Glomerular endothelial cell (primary cell): ENCODE measurements around the gene MRPL21. TPM values are rescaled to one million over a fixed set of nuclear protein-coding genes. Genes with fewer than 3 reads are reported as not detected.

Experiments used
- DNase-seq: peaks from one replicate; pipeline ENCODE4 v3.0.0-alpha.2; 2011; ENCODE audit warnings: low read depth, low spot score; ENCODE audit errors: extremely low read depth
- total RNA-seq: library from RNA; depleted of rRNA; stranded (reverse); fragments of >200 nt; gene quantifications from 2 replicates; pipeline ENCODE4 v1.2.3, GENCODE V29; 2015

The MRPL21 gene
- total RNA-seq, 1 donor from 2014 or later, result 47.5 TPM

DNA sequence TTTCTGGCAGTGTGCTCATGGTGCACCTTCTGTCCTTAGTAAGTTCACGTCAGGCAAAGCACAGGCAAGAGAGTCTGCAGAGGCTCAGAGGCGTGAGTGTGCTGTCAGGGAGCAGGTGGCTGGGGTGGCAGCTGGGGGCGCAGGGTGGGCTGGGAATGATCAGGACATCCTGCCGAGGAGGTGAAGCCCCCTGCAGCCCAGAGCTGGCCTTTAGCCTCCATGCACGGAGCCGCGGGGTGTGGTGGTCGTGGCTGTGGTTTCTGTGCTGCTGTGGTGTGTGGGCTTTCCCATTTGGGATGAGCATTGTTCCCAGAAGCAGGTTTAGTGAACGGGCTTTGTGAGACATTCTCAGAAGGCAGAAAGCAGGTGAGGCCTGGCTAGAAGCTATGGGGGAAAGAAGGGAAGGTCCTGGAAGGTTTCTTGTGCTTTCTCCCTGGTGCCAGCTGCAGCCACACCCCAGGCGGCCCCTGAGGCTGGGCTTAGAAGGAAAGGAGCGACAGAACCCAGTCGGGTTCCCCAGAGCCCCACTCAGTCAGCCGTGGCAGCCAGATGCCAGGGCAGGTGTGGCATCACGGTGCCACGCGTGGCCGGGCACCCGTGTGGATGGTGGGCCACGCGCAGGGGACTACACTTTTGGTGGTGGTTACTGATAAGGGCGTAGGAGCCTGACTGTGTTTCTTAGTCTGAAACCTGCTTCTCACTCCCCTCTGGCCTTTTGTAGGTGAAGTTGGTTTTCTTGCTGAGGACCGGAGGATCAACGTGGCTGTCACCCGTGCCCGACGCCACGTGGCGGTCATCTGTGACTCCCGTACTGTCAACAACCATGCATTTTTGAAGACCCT lies 32.1 kb upstream of the MRPL21 start:
- DNase-seq, result no peak

DNA sequence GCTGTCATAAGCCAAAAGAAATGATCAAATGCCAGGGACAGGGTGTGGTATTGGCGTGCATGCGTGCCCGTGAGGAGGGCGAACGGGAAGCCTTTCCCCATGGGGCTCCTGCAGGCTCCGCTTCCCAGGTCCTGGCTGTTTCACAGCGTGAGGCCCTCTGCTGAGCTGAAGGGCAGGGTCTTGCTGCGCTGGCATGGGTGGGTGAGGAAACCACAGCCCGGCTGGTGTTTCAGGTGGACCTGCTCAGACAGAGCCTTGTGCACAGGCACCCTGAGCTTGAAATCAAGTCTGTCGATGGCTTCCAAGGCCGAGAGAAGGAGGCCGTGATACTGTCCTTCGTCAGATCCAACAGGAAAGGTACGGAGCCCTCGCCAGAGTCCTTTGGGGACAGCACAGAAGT lies 31.4 kb upstream of the MRPL21 start:
- DNase-seq, result no peak

DNA sequence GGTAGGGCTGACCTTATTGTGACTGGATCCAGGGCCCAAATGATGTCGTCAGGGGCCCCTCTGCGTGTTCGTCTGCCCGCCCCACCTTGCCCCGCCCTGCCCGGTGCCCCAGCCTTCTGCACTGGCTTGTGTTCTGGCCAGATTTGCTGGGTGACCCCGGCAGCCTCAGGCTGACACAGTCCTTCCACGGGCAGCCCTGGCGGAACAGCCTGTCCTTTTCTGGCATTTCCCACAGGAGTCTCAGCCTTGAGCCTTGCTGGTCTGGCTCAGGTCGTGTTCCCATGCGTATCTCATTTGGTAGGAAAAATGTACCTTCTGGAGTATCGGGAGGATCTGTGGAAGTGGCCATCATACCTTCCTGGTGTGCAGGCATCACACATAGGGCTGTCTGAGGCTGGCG lies 31.0 kb upstream of the MRPL21 start:
- DNase-seq, result no peak

DNA sequence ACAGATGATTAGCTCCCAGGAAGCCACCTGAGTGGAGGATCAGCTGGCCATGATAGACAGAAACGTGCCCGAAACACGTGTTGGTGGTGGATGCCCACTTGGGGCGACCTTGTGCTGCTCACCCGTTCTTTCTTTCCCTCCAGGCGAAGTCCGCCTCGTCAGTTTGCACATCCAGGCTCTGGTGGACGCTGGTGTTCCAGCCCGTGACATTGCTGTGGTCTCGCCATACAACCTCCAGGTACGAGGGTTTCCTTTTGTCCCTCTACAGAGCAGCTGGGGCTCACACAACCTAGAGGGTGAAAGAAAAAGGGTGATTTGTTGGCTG lies 30.7 kb upstream of the MRPL21 start:
- no peak for DNase-seq

DNA sequence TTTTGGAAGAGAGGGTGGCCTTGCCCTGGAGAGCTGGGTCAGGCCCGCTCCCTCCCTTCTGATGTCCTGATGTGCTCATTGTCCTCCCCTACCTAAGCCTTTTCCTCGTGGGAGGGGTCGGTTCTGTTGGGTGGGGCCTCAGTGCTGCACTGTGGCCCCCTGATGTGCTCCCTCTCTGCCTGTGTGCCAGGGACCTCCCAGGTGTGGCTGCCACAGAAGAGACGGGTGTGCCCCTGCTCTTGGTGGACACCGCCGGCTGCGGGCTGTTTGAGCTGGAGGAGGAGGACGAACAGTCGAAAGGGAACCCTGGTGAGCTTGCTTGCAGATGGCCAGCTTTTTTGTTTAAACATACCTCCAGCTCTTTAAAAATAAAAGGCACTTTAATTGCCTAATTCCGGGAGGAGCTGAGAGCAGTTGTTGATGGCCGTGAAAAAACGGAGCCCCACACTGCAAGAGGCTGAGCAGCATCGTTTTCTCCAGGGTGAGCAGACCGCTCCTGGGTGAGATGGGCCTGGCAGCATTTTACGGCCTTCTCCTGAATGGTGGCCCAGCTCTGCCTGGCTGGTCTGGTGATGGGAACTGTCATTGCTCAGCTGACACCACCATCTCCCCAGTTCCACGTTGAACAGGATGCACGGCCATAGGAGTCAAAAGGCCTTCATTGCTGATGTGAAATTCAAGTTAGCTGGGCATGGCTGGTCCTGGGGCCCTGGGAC lies 30.1 kb upstream of the MRPL21 start:
- DNase-seq, result no peak

DNA sequence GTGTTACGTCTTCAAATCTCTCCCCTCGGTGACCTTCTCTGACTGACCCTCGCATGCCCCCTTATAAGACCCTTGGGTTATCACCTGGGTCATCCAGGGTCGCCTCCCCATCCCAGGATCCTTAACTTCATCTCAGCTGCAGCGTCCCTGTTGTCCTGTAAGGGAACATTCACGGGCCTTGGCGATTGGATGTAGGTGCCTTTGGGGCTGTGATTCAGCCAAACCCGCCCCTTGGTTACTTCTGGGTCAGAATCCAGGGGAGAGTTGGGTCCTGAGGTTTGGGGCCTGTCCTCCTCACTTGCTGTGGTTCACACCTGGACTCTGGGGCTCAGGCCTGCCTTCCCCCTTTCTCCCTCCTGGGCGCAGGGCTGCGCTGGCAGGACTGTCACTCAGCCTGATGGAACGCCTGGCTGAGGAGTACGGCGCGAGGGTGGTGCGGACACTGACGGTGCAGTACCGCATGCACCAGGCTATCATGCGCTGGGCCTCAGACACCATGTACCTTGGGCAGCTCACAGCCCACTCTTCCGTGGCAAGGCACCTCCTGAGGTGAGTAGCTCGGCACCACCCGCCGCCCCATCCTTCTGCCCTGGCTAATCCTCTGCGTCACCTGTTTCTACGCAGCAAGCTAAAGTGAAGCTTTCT lies 29.4 kb upstream of the MRPL21 start:
- no peak for DNase-seq

DNA sequence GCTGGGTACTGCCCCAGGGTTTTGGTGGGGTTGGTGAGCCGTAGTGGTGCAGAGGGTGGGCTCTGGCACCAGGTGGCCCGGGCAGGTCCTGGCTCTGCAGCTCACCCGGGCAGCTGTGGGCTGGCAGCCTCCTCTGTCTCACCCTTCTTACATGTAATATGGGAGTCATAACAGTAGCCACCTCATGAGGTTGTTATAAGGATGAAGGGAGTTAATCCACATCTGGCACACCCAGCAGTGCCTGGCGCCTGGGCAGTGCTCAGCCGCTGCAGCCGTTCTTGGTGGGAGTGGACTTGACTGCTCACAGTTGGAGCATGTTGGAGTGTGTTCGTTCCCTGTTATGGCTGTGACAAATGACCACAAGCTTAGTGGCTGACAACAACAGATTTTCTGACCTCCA lies 28.7 kb upstream of the MRPL21 start:
- DNase-seq, result no peak

DNA sequence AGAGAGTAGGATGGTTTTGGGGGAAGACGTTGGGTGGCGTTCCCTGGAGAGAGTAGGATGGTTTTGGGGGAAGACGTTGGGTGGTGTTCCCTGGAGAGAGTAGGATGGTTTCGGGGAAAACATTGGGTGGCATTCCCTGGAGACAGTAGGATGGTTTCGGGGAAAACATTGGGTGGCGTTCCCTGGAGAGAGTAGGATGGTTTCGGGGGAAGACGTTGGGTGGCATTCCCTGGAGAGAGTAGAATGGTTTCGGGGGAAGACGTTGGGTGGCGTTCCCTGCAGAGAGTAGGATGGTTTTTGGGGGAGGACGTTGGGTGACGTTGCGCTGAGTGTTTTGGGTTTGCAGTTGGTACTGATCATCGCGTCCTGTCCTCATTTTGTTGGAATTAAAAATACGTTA lies 28.3 kb upstream of the MRPL21 start:
- DNase-seq, result no peak

DNA sequence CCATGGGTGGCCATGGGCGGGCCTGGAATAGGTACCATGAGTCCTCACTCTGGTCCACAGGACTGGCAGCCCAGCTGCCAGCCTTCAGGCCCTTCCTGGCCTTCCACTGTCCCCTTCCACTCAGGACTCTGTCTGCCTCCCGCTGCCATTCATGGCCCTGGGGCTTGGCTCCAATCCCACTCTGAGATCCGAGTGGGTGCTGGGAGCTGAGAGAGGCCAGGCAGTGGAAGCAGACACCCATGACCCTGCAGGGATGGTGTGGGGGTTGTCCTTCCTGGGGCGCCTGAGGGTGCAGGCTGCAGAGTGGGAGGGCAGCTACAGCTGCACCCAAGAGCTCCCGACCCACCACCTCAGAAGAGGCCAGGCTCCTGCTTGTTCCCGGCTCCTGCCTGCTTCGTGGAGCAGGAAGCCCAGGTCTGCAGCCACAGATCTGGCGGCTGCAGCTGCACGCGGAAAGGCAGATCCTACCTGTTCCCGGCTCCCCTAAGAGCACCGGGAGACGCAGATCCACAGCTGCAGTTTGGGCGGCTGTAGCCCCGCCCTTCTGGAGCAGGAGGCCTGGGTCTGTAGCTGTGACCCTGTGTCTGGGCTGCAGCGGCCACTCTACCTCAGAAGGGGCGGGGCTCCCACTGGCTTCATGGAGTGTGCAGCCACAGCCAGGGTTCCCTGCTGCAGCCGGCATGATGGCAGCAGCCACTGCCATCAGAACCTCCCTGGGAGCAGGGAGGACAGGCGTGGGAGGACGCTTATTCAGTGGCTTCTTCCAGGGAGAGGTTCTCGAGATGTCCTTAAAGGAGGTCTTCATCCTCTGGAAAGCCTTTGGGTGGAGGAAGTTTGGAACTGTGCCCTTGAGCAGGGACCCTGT lies 27.6 kb upstream of the MRPL21 start:
- no peak for DNase-seq

DNA sequence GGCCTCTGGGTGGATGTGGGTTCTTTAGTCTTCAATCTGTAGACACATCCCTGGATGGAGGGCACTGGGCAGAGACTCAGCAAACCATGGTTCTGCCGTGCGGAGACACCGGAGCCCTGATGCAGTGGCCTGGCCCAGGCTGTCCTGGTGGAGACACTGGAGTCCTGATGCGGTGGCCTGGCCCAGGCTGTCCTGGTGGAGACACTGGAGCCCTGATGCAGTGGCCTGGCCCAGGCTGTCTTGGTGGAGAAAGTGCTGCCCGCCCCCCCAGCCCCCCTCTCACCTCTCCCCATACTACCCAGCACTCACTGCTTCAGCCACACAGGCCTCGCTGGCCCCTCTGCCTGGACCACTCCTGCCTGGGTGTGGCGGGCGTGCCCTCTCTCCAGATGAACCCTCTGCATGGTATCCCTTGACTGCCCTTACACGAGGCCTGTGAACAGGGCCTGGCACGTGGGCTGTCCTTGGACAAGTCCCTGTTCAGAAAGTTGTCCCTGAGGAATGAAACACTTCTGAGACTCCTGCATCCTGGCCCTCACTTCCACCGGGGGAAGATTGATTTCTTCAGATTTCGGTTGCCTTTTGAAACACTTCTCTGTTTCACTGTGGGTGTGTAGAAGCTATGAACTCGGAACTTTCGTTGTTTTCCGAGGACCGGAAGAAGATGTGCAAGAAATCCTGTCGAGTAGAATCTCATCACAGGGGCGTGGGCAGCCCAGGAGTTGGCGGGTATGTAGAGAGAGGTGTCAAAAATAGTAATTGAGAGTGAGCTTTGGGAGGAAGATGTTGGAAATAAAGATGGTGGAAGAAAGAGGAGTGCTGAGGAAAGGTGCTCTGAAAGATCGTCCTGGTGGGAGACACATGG lies 26.3 kb upstream of the MRPL21 start:
- no peak for DNase-seq

DNA sequence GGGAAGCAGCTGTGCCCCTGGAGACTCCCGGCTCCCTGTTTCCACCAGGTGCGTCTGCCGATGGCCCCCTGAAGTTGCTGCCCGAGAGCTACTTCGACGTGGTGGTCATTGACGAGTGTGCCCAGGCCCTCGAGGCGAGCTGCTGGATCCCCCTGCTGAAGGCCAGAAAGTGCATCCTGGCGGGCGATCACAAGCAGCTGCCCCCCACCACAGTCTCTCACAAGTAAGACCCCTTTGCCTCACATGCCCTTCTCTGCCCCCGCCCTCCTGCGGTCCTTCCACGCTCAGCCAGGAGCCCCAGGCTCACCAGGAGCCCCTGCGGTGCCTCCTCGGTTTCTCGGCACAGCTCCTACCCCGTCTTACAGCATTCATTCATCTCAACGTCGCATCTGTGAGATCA lies 25.5 kb upstream of the MRPL21 start:
- DNase-seq, result no peak

DNA sequence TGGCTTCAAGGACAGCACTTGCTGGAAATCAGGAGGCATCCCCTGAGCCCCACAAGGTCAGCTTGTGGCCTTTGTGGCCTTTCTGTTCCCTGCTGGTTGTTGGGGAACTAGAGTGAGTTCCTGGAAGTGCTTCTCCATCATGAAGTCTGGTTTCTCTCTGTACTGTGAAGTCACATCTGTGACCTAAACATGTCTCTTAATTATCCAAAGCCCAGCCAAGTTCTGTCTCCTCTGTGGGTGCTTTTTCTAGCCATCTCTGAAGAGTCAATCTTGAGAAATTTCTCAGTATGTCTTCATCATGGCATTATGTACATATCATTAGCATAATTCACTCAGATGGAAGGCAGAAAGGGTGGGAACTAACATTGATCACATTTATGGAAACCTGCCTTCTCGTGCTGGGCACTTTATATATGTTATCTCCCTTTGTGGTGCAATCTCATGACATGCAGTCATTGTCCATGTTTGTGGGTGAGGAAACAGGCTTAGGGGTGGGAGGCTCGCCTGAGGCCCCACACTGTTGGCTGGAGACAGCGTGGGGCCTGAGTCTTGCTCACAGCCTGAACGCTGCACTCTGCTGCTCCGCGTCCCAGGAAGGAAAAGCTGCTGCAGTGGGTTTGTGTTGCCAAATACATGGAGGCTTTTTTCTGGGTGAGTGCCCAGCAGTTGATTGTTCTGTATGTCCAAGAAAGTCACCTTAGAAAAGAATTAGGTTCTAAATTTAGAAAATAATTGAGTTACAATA lies 24.7 kb upstream of the MRPL21 start:
- DNase-seq, result no peak

DNA sequence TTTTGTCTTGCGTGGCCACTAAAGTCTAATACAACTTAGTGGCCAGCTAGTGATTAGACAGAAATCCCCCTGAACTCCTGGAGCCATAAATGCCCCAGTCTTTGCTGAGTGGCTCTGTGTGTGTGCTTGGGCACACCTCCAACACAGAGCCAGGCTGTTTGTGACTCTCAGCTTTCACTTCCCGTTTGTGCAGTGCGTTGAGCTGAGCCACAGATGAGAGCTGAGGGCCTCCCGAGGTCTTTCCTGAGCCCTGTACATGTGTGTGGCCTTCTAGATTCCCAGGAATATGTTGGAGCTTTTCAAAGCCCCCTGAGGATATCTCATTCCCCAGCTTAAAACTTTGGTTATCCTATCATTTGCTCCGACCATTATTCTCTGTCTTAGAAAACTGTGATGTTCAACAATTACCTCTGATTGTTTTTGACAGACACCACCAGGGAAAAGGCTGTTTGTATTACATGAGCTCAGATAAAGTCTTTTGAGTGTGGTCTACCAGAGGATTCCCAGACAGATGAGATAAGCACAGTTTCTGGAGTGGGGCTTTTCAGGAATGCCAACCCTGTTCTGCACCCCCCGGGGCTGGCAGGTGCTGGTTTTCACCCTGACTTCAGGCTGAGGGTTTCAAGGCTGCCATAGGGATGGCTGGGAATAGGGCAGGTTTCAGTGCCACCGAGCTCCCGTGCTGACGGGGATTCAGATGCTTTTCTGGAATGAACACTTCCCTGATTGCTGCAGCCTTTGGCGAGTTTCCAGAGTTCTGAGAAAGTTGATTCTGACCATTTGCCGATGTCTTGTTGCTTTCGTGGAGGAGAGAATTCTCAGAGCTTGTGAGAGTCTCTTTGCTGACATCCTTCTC lies 23.9 kb upstream of the MRPL21 start:
- no peak for DNase-seq

DNA sequence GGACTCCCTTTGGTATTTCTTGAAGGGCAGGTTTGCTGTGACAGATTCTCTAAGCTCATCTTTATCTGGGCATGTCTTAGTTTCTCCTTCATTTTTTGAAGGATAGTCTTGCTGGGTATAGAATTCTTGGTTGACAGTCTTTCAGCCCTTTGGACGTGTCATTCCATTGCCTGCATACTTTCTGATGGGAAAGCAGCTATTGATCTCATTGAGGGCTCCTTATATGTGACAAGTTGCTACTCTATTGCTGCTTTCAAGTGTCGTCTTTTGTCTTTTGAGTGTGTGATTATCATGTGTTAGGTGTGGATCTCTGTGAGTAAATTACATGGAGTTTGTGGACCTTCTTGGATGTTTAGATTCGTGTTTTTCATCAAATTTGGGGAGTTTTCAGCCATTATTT lies 22.0 kb upstream of the MRPL21 start:
- DNase-seq, result no peak

DNA sequence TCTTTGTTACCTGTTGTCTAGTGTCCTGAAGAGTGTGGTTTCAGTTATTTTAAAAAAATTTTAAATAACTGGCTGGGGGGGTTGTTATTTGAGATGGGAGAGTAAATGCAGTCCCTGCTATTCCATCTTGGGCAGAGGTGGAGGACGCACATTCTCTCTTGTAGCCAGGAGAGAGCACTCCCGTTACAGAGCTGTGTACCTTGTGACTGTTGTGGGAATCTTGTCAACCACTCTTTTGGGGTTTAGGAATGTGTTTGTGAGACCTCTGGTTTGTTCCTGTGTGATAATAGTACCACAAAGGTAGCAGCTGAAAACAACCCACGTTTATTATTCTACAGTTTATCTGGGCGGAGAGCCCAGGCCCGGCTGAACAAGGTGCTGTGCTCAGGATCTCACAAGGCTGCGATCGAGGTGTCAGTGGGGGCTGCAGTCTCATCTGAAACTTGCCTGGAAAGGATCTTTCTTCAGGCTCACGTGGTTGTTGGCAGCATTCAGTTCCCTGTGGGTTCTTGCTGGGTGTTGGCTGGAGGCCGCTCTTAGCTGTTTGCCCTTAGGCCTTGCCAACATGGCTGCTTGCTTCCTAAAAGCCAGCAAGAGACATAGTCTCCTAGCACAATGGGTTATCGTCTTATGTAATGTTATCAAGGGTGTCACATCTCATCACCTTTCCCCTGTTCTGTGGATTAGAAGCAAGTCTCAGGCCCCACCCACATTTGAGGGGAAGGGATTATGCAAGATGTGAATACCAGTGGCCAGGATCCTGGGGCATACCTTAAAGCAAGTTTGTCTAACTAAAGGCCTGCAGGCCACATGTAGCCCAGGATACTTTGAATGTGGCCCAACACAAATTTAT lies 20.7 kb upstream of the MRPL21 start:
- no peak for DNase-seq

DNA sequence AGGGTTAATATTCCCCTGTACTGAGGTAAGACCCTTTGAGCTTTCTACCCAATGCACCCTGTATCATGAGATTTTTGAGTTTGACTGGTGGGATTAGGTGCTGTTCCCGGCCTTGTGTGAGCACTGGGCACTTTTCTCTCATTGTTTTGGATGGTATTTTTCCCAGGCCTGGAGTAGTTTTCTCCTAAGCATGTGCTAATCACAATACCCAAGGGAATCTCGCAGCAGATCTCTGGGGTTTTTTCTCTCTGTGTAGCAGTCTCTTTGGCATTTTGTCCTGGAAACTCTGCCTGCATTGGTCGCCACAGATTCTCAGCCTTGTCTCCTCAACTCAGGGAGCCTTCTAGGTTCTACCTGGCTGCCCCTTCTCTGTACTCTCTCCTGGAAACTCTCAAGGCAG lies 20.0 kb upstream of the MRPL21 start:
- DNase-seq, result no peak

DNA sequence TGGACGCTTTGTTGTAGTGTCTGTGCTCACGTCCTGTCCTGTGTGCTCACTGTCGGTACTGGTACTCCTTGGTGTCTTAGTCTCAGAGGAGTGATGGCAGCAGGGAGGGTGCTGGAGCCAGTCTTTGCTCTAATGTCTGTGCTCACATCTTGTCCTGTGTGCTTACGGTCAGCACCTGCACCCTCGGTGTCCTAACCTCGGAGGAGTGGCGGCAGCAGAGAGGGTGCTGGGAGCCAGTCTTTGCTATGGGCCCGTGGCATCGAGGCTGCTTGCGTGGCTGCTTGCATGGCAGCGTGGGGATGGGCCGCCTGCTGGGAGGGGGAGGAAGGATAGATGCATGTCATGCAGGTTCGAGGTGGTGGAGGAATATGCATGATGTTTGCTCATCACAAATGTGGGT lies 12.8 kb upstream of the MRPL21 start:
- no peak for DNase-seq

DNA sequence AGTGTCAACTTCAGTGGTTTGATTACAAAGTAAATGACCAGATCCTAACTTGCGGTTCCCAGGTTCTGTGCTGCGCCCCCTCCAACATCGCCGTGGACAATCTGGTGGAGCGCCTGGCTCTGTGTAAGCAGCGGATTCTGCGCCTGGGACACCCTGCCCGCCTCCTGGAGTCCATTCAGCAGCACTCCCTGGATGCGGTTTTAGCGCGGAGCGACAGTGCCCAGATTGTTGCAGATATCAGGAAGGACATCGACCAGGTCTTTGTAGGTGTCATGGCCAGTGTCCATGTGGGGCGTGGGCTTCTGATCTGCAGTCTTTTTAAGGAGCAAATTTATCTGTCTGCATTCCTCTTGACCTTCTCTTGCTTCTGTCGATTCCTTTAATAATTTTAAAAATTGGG lies 11.1 kb upstream of the MRPL21 start:
- no peak for DNase-seq
